ENCODE measurements around the gene DHX35. TPM values are rescaled to one million over a fixed set of nuclear protein-coding genes. Genes with fewer than 3 reads are reported as not detected.

The DHX35 gene, protein sequence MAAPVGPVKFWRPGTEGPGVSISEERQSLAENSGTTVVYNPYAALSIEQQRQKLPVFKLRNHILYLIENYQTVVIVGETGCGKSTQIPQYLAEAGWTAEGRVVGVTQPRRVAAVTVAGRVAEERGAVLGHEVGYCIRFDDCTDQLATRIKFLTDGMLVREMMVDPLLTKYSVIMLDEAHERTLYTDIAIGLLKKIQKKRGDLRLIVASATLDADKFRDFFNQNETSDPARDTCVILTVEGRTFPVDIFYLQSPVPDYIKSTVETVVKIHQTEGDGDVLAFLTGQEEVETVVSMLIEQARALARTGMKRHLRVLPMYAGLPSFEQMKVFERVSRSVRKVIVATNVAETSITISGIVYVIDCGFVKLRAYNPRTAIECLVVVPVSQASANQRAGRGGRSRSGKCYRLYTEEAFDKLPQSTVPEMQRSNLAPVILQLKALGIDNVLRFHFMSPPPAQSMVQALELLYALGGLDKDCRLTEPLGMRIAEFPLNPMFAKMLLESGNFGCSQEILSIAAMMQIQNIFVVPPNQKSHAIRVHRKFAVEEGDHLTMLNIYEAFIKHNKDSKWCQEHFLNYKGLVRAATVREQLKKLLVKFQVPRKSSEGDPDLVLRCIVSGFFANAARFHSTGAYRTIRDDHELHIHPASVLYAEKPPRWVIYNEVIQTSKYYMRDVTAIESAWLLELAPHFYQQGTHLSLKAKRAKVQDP
- total RNA-seq, result 15.2 to 16.7 TPM (median 15.9 TPM) in 3 replicates

DNA sequence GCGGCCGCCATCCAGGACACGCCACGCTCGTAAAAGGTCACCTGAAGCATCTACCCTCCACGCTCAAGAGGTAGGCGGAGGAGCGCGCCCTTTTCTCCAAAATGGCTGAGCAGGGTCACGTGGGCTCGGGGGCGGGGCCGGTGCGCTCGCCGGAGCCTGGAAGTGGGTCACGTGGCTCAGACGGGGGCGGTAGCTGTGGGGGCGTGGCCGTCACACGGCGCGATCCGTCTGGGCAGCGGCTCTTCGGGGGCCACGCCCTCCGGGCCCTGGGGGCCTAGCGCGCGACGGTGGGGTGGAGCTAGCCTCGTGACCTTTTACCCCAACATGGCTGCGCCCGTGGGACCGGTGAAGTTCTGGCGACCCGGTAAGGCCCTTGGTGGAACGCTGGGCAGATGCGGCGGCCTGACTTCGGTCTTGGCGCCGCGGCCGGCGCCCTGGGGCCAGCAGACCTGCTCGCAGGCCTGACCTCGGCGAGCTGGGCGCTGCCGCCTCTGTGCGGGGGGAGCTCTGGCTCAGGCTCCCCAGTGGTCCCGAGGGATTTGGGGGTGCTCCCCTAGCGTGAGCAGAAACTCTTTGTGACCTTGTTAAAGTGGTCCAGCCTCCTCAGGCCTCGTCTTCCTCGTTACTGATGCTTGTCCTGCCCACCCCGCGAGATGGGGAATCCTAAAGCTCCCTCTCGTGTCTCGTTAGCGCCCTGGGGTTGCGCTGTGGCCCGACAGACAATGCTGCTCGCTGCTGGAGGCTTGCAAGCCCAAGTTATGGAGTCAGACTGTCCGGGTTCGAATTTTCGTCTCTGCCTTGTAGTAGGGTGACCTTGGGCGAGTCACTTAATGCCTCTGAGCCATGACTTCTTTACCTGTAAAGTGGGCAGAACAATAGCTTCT, at the start of gene DHX35:
DHX35 (plus strand) TSS at position 301 of the 884 bp plus-strand sequence; CDS start at position 325, 24 bp downstream.
- Mint-ChIP-seq H3K27me3 (ENCODE audit: low read depth) (no peaks in the 10 kb centered on the region), H3K27ac (peak within 1 kb of the TSS; percentile 97), H3K36me3 (peaks cover 6% of the 10 kb centered on the region), H3K4me1 (peaks cover 19% of the 10 kb centered on the region), H3K9me3 (no peaks in the 10 kb centered on the region), H3K4me3 (peak within 1 kb of the TSS; percentile 94)
- DNase-seq (ENCODE audit: low spot score in 2 of 2, unreplicated experiment in 2 of 2), result peak; percentile 97 to 98
- TF ChIP-seq, protein P1, sequence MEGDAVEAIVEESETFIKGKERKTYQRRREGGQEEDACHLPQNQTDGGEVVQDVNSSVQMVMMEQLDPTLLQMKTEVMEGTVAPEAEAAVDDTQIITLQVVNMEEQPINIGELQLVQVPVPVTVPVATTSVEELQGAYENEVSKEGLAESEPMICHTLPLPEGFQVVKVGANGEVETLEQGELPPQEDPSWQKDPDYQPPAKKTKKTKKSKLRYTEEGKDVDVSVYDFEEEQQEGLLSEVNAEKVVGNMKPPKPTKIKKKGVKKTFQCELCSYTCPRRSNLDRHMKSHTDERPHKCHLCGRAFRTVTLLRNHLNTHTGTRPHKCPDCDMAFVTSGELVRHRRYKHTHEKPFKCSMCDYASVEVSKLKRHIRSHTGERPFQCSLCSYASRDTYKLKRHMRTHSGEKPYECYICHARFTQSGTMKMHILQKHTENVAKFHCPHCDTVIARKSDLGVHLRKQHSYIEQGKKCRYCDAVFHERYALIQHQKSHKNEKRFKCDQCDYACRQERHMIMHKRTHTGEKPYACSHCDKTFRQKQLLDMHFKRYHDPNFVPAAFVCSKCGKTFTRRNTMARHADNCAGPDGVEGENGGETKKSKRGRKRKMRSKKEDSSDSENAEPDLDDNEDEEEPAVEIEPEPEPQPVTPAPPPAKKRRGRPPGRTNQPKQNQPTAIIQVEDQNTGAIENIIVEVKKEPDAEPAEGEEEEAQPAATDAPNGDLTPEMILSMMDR (IDR thresholded peaks at IDR 0.05; ENCODE audit: unreplicated experiment), result no peak

DNA sequence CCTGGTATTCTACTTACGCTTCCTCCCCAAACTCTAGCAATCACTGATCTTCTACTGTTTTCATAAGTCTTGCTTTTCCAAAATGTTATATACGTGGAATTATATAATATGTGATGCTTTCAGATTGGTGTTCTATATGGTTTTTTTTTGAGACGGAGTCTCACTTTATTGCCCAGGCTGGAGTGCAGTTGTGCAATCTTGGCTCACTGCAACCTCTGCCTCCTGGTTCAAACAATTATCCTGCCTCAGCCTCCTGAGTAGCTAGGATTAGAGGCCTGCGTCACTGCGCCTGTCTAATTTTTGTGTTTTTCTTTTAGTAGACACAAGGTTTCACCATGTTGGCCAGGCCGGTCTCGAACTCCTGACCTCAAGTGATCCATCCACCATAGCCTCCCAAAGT, 46.8 kb upstream of the DHX35 start:
- H3K9me3 Mint-ChIP-seq, result no peaks in the 10 kb centered on the region
- TF ChIP-seq, protein P1 (IDR thresholded peaks at IDR 0.05; ENCODE audit: unreplicated experiment), result no peak
- H3K4me1 Mint-ChIP-seq, result no peaks in the 10 kb centered on the region

DNA sequence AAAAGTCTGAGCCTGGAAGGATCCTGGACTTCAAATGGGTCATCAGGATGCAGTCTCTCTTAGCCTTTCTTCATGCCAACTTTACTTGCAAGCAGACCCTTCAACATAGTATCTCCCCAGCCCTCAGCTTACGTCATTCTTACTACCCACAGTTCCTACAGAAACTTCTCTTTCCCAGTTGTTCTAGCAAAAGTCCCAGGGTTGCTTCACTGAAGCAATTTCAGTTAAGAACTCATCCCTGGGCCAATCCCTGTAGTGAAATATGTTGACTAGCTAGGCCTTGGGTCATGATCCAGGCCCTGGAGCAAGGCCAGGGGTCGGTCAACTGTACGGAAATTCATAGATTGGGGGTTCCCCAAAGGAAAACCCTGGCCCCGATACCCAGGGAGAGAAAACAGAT, 44.5 kb upstream of the DHX35 start:
- Mint-ChIP-seq H3K4me3 (no peak overlapping the region), H3K9me3 (no peaks in the 10 kb centered on the region), H3K36me3 (no peaks in the 10 kb centered on the region), H3K27ac (no peak overlapping the region), H3K27me3 (ENCODE audit: low read depth) (peaks cover 45% of the 10 kb centered on the region), H3K4me1 (no peaks in the 10 kb centered on the region)
- TF ChIP-seq, protein P1 (IDR thresholded peaks at IDR 0.05; ENCODE audit: unreplicated experiment), result no peak
- DNase-seq (ENCODE audit: low spot score in 2 of 2, unreplicated experiment in 2 of 2), result no peak

More for the DNA sequence above, 46.8 kb upstream of the DHX35 start:
- no peak for DNase-seq (ENCODE audit: low spot score in 2 of 2, unreplicated experiment in 2 of 2)
- Mint-ChIP-seq H3K36me3 (no peaks in the 10 kb centered on the region), H3K27ac (no peak overlapping the region), H3K27me3 (ENCODE audit: low read depth) (peaks cover 28% of the 10 kb centered on the region), H3K4me3 (no peak overlapping the region)

DNA sequence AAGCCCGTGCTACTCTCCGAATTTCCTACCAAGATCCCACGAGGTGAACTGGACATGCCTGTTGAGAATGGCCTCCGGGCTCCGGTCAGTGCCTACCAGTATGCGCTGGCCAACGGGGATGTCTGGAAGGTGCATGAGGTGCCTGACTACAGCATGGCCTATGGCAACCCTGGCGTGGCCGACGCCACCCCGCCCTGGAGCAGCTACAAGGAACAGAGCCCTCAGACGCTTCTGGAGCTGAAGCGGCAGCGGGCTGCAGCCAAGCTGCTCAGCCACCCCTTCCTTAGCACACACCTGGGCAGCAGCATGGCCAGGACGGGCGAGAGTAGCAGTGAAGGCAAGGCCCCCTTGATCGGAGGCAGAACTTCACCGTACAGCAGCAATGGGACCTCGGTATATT, 44.0 kb upstream of the DHX35 start:
- Mint-ChIP-seq H3K9me3 (no peaks in the 10 kb centered on the region), H3K4me3 (no peak overlapping the region), H3K36me3 (no peaks in the 10 kb centered on the region), H3K4me1 (no peaks in the 10 kb centered on the region), H3K27me3 (ENCODE audit: low read depth) (peaks cover 45% of the 10 kb centered on the region), H3K27ac (no peak overlapping the region)
- no peak for DNase-seq (ENCODE audit: low spot score in 2 of 2, unreplicated experiment in 2 of 2)
- TF ChIP-seq, protein P1 (IDR thresholded peaks at IDR 0.05; ENCODE audit: unreplicated experiment), result no peak

DNA sequence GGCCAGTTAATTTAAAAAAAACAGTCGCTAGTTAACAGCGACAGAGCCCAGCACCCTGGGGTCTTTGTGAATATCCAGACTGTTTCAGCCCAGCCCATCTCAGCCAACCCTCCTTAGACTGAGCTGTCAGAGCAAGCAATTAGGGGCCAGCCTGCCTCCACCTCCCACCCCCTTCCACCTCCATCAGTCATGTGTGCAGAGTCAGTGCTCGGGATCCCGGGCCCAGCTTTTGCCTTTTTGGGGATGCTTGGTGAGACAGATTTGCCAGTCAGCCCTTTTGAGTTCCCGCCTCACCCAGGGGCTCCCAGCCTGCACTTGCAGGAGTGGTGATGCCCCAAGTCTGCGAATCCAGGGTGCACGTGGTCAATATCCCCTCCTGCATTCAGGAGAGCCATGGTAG, 42.5 kb upstream of the DHX35 start:
- H3K36me3 Mint-ChIP-seq, result no peaks in the 10 kb centered on the region
- H3K4me3 Mint-ChIP-seq, result no peak overlapping the region
- peaks cover 41% of the 10 kb centered on the region for H3K27me3 Mint-ChIP-seq (ENCODE audit: low read depth)
- no peak overlapping the region for H3K27ac Mint-ChIP-seq
- H3K9me3 Mint-ChIP-seq, result no peaks in the 10 kb centered on the region
- no peak for DNase-seq (ENCODE audit: low spot score in 2 of 2, unreplicated experiment in 2 of 2)
- TF ChIP-seq, protein P1 (IDR thresholded peaks at IDR 0.05; ENCODE audit: unreplicated experiment), result no peak
- no peaks in the 10 kb centered on the region for H3K4me1 Mint-ChIP-seq
